ENCODE data around the gene SLA2. TPM values are rescaled to one million over a fixed set of nuclear protein-coding genes. Genes with fewer than 3 reads are reported as not detected.

The SLA2 gene
- total RNA-seq, 2 donors from 2014 or later, result 0.44 to 0.68 TPM

DNA sequence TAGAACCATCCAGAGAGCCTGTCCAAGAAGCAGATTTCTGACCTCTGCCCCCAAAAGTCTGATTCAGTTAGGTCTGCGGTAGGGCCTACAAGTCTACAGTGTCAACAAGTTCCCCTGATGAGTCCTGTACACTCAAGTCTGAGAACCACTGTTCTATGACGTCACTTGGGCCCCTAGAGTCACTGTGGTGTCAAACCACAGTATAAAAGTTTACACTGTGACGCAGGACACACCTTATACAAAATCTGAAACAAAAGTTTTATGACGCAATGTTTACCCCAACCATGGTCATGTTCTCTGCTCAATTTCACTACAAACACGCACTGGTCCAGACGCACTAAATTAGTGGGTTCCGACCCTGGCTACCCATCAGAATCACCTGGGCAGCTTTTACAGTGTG, 17.9 kb downstream of the SLA2 start:
- Histone ChIP-seq H3K36me3 (ENCODE audit: control insufficient read depth, insufficient read depth, low read length) (no peaks in the 10 kb centered on the region), H3K9ac (ENCODE audit: extremely low read depth, low read length, poor library complexity, severe bottlenecking) (no peak overlapping the region), H3K27me3 (ENCODE audit: control insufficient read depth, insufficient read depth, low read length, poor library complexity, severe bottlenecking) (no peaks in the 10 kb centered on the region), H3K27ac (ENCODE audit: low read depth, low read length) (no peak overlapping the region), H3K9me3 (ENCODE audit: control insufficient read depth, low read length) (no peaks in the 10 kb centered on the region), H3K4me3 (ENCODE audit: low read length) (no peak overlapping the region), H3K4me1 (ENCODE audit: control insufficient read depth, insufficient read depth, low read length) (no peaks in the 10 kb centered on the region)
- Mint-ChIP-seq H3K4me1 (peaks cover 13% of the 10 kb centered on the region), H3K9me3 (no peaks in the 10 kb centered on the region), H3K4me3 (no peak overlapping the region), H3K36me3 (ENCODE audit: low read depth) (no peaks in the 10 kb centered on the region), H3K27ac (no peak overlapping the region), H3K27me3 (ENCODE audit: insufficient read depth) (no peaks in the 10 kb centered on the region)
- no peak for DNase-seq
- TF ChIP-seq, protein P1, sequence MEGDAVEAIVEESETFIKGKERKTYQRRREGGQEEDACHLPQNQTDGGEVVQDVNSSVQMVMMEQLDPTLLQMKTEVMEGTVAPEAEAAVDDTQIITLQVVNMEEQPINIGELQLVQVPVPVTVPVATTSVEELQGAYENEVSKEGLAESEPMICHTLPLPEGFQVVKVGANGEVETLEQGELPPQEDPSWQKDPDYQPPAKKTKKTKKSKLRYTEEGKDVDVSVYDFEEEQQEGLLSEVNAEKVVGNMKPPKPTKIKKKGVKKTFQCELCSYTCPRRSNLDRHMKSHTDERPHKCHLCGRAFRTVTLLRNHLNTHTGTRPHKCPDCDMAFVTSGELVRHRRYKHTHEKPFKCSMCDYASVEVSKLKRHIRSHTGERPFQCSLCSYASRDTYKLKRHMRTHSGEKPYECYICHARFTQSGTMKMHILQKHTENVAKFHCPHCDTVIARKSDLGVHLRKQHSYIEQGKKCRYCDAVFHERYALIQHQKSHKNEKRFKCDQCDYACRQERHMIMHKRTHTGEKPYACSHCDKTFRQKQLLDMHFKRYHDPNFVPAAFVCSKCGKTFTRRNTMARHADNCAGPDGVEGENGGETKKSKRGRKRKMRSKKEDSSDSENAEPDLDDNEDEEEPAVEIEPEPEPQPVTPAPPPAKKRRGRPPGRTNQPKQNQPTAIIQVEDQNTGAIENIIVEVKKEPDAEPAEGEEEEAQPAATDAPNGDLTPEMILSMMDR (conservative IDR thresholded peaks at IDR 0.05), result no peak
- 93 to 97% methylated on average over 7 of the region's 7 CpGs for WGBS, 2 experiments (ENCODE audit: insufficient coverage in 1 of 2, insufficient read length in 1 of 2)

DNA sequence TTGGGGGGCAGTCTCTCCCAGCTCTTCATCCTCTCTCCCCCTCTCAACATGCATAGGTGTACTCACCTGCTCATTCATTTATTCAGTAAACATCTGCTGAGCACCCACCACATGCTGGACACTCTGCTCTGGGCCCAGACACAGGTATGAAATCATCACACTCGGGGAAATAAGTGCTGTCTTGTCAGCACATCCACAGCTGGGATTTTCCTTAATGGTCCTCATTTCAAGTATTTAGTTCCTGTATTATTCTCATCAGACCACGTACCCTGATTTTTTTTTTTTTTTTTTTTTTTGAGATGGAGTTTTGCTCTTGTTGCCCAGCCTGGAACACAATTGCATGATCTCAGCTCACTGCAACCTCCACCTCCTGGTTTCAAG, 21.1 kb downstream of the SLA2 start:
- no peaks in the 10 kb centered on the region for H3K9me3 ChIP-seq (ENCODE audit: control insufficient read depth, low read length)
- TF ChIP-seq, protein P1 (conservative IDR thresholded peaks at IDR 0.05), result no peak
- no peak overlapping the region for H3K9ac ChIP-seq (ENCODE audit: extremely low read depth, low read length, poor library complexity, severe bottlenecking)
- H3K4me3 Mint-ChIP-seq, result no peak overlapping the region
- H3K9me3 Mint-ChIP-seq, result no peaks in the 10 kb centered on the region
- H3K4me1 Mint-ChIP-seq, result peaks cover 9% of the 10 kb centered on the region
- no peaks in the 10 kb centered on the region for H3K4me1 ChIP-seq (ENCODE audit: control insufficient read depth, insufficient read depth, low read length)
- H3K27me3 ChIP-seq (ENCODE audit: control insufficient read depth, insufficient read depth, low read length, poor library complexity, severe bottlenecking), result no peaks in the 10 kb centered on the region
- 85 to 100% methylated on average over 1 of the region's 2 CpGs for WGBS, 2 experiments (ENCODE audit: insufficient coverage in 1 of 2, insufficient read length in 1 of 2)
- no peaks in the 10 kb centered on the region for H3K27me3 Mint-ChIP-seq (ENCODE audit: insufficient read depth)
- H3K4me3 ChIP-seq (ENCODE audit: low read length), result no peak overlapping the region
- no peak overlapping the region for H3K27ac ChIP-seq (ENCODE audit: low read depth, low read length)
- H3K27ac Mint-ChIP-seq, result no peak overlapping the region
- H3K36me3 Mint-ChIP-seq (ENCODE audit: low read depth), result no peaks in the 10 kb centered on the region
- no peak for DNase-seq
- no peaks in the 10 kb centered on the region for H3K36me3 ChIP-seq (ENCODE audit: control insufficient read depth, insufficient read depth, low read length)

DNA sequence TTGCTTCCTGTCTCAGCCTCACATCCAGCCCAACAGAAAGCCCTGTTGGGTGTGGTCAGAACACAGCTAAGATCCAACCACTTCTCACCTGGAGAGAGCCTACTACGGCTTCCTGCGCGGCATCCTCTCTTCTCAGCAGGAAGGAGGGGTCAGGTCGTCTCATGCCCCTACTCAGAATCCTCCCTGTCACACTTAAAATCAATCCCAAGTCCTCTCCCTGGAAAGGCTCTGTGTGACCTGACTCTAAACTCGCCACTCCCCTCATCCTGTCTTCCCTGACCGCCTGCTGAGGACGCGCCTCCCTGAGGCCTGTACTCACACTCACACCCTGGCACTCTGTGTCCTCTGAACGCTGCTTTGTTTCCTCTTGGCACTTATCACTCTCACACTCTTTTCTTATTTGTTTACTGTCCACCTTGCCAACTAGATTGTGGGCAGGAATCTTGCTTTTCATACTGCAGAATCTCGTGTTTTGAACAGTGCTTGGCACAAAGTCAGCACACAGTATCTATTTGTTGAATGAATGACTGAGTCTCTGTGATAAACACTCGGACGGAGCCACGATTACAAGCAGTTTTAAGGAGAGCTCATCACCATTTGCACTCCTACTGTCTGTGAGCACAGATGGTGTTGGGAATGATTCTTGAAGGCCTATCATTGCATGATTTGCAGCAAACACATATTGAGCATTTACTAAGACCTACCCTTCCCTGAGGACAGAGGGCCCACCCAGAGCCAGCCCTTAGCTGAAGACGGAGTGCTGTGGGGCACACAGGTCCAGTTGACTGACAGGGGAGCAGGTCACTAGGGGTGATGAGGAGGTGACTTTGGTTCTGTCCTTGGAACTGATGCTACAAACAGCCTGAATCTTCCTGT, 21.7 kb downstream of the SLA2 start:
- no peak overlapping the region for H3K4me3 ChIP-seq (ENCODE audit: low read length)
- no peaks in the 10 kb centered on the region for H3K27me3 ChIP-seq (ENCODE audit: control insufficient read depth, insufficient read depth, low read length, poor library complexity, severe bottlenecking)
- no peaks in the 10 kb centered on the region for H3K36me3 ChIP-seq (ENCODE audit: control insufficient read depth, insufficient read depth, low read length)
- no peak overlapping the region for H3K9ac ChIP-seq (ENCODE audit: extremely low read depth, low read length, poor library complexity, severe bottlenecking)
- Mint-ChIP-seq H3K27ac (no peak overlapping the region), H3K4me1 (peaks cover 9% of the 10 kb centered on the region), H3K36me3 (ENCODE audit: low read depth) (no peaks in the 10 kb centered on the region), H3K9me3 (no peaks in the 10 kb centered on the region), H3K4me3 (no peak overlapping the region), H3K27me3 (ENCODE audit: insufficient read depth) (no peaks in the 10 kb centered on the region)
- no peaks in the 10 kb centered on the region for H3K4me1 ChIP-seq (ENCODE audit: control insufficient read depth, insufficient read depth, low read length)
- H3K27ac ChIP-seq (ENCODE audit: low read depth, low read length), result no peak overlapping the region
- peak; percentile 80 for DNase-seq
- H3K9me3 ChIP-seq (ENCODE audit: control insufficient read depth, low read length), result no peaks in the 10 kb centered on the region
- WGBS, 2 experiments (ENCODE audit: insufficient coverage in 1 of 2, insufficient read length in 1 of 2), result 70 to 72% methylated on average over 12 to 14 of the region's 14 CpGs
- TF ChIP-seq, protein P1 (conservative IDR thresholded peaks at IDR 0.05), result peak; percentile 15

Measured in endodermal cell (in vitro differentiated cells).